ENCODE measurements around the gene MTG1.
A peak's percentile ranks its signal among the peaks of the same experiment; 100 is the strongest.
"Not testable (repeated sequence)": the region's sequence is repeated elsewhere in the genome, so short reads cannot be mapped to it uniquely, and the experiment has no call there.

The MTG1 gene

GRCh38 chr10:133368153-133368552 is 25.8 kb upstream of the MTG1 start:
- no peak overlapping the region for H3K4me3 Mint-ChIP-seq
- H3K36me3 Mint-ChIP-seq, result peaks cover 4% of the 10 kb centered on the region

GRCh38 chr10:133370030-133370786 is 23.7 kb upstream of the MTG1 start:
- Mint-ChIP-seq H3K27ac (no peak overlapping the region), H3K36me3 (peaks cover 2% of the 10 kb centered on the region), H3K27me3 (no peaks in the 10 kb centered on the region), H3K4me1 (peaks cover 10% of the 10 kb centered on the region), H3K9me3 (no peaks in the 10 kb centered on the region), H3K4me3 (no peak overlapping the region)

More at GRCh38 chr10:133368153-133368552, 25.8 kb upstream of the MTG1 start:
- no peaks in the 10 kb centered on the region for H3K9me3 Mint-ChIP-seq
- no peaks in the 10 kb centered on the region for H3K27me3 Mint-ChIP-seq
- H3K27ac Mint-ChIP-seq, result no peak overlapping the region
- H3K4me1 Mint-ChIP-seq, result peaks cover 7% of the 10 kb centered on the region

- no peaks in the 10 kb centered on the region for H3K27me3 Mint-ChIP-seq
- H3K4me1 Mint-ChIP-seq, result peaks cover 18% of the 10 kb centered on the region
- no peaks in the 10 kb centered on the region for H3K9me3 Mint-ChIP-seq
- no peak overlapping the region for H3K27ac Mint-ChIP-seq
- peaks cover 2% of the 10 kb centered on the region for H3K36me3 Mint-ChIP-seq
- peak overlapping the region; percentile 81 for H3K4me3 Mint-ChIP-seq
Measured at GRCh38 chr10:133372507-133372906, 21.4 kb upstream of the MTG1 start.

GRCh38 chr10:133373174-133374090 is 20.5 kb upstream of the MTG1 start, which contains the start of gene ECHS1:
Gene ECHS1, minus strand, starts transcription at chr10:133373354. Its CDS starts 21 bp downstream, at chr10:133373333.
- Mint-ChIP-seq H3K9me3 (no peaks in the 10 kb centered on the region), H3K36me3 (no peaks in the 10 kb centered on the region), H3K27me3 (no peaks in the 10 kb centered on the region), H3K4me3 (peak within 1 kb of the TSS; percentile 84), H3K4me1 (peaks cover 18% of the 10 kb centered on the region), H3K27ac (peak within 1 kb of the TSS; percentile 59)

- no peak overlapping the region for H3K4me3 Mint-ChIP-seq
Measured at GRCh38 chr10:133375357-133376115, 18.4 kb upstream of the MTG1 start.

GRCh38 chr10:133376183-133376582 is 17.8 kb upstream of the MTG1 start:
- Mint-ChIP-seq H3K4me1 (peaks cover 15% of the 10 kb centered on the region), H3K27ac (peak overlapping the region; percentile 17)
- H3K4me3 Mint-ChIP-seq, H3K36me3 Mint-ChIP-seq, H3K9me3 Mint-ChIP-seq, H3K27me3 Mint-ChIP-seq: not testable (repeated sequence)

More at GRCh38 chr10:133375357-133376115, 18.4 kb upstream of the MTG1 start:
- no peaks in the 10 kb centered on the region for H3K36me3 Mint-ChIP-seq
- H3K27me3 Mint-ChIP-seq, result no peaks in the 10 kb centered on the region
- peak overlapping the region; percentile 46 for H3K27ac Mint-ChIP-seq
- peaks cover 15% of the 10 kb centered on the region for H3K4me1 Mint-ChIP-seq
- no peaks in the 10 kb centered on the region for H3K9me3 Mint-ChIP-seq

- Mint-ChIP-seq H3K4me3 (peak overlapping the region; percentile 49), H3K27me3 (no peaks in the 10 kb centered on the region), H3K4me1 (peaks cover 11% of the 10 kb centered on the region), H3K27ac (peak overlapping the region; percentile 35), H3K36me3 (no peaks in the 10 kb centered on the region), H3K9me3 (no peaks in the 10 kb centered on the region)
Measured at GRCh38 chr10:133377025-133377817, 16.7 kb upstream of the MTG1 start.

- Mint-ChIP-seq H3K4me1 (peaks cover 11% of the 10 kb centered on the region), H3K27ac (no peak overlapping the region), H3K27me3 (no peaks in the 10 kb centered on the region), H3K4me3 (peak overlapping the region; percentile 81), H3K9me3 (no peaks in the 10 kb centered on the region), H3K36me3 (no peaks in the 10 kb centered on the region)
Measured at GRCh38 chr10:133377818-133378250, 16.1 kb upstream of the MTG1 start.

- Mint-ChIP-seq H3K9me3 (no peaks in the 10 kb centered on the region), H3K27me3 (no peaks in the 10 kb centered on the region), H3K36me3 (no peaks in the 10 kb centered on the region), H3K4me3 (peak overlapping the region; percentile 81), H3K4me1 (peaks cover 11% of the 10 kb centered on the region), H3K27ac (no peak overlapping the region)
Measured at GRCh38 chr10:133378251-133379096, 15.5 kb upstream of the MTG1 start.

- no peak within 1 kb of the TSS for H3K27ac Mint-ChIP-seq
- peaks cover 8% of the 10 kb centered on the region for H3K4me1 Mint-ChIP-seq
- no peaks in the 10 kb centered on the region for H3K27me3 Mint-ChIP-seq
- no peaks in the 10 kb centered on the region for H3K9me3 Mint-ChIP-seq
- H3K36me3 Mint-ChIP-seq, result no peaks in the 10 kb centered on the region
- peak within 1 kb of the TSS; percentile 81 for H3K4me3 Mint-ChIP-seq
Measured at GRCh38 chr10:133379152-133379800, 14.7 kb upstream of the MTG1 start, which contains the start of gene PAOX. Gene PAOX, plus strand, starts transcription at chr10:133379262. Its CDS starts 55 bp downstream, at chr10:133379317.

- H3K4me1 Mint-ChIP-seq, result peaks cover 8% of the 10 kb centered on the region
- no peak overlapping the region for H3K27ac Mint-ChIP-seq
- no peaks in the 10 kb centered on the region for H3K27me3 Mint-ChIP-seq
- H3K4me3 Mint-ChIP-seq, result peak overlapping the region; percentile 55
- H3K9me3 Mint-ChIP-seq, result no peaks in the 10 kb centered on the region
- no peaks in the 10 kb centered on the region for H3K36me3 Mint-ChIP-seq
Measured at GRCh38 chr10:133379801-133380666, 13.9 kb upstream of the MTG1 start.

GRCh38 chr10:133381036-133381435 is 12.9 kb upstream of the MTG1 start:
- Mint-ChIP-seq H3K27ac (no peak overlapping the region), H3K4me3 (no peak overlapping the region), H3K4me1 (peaks cover 8% of the 10 kb centered on the region), H3K27me3 (no peaks in the 10 kb centered on the region), H3K36me3 (no peaks in the 10 kb centered on the region), H3K9me3 (no peaks in the 10 kb centered on the region)

- Mint-ChIP-seq H3K4me1 (peaks cover 5% of the 10 kb centered on the region), H3K27ac (no peak overlapping the region), H3K27me3 (no peaks in the 10 kb centered on the region), H3K9me3 (no peaks in the 10 kb centered on the region), H3K36me3 (no peaks in the 10 kb centered on the region), H3K4me3 (no peak overlapping the region)
Measured at GRCh38 chr10:133383551-133383950, 10.4 kb upstream of the MTG1 start.

Measured in activated naive CD4-positive, alpha-beta T cell treated with anti-CD3 and anti-CD28 coated beads, Interleukin-2, amount 50 U/mL, for 24 hours (primary cell).